GM12891 (cell line): ENCODE results near the gene NAA16.

Source experiments
- PAX5 ChIP-seq: IDR thresholded peaks from 2 replicates; pipeline ENCODE4 v1.6.1; 2011; ENCODE audit warnings: low read length, moderate library complexity, mild to moderate bottlenecking; ENCODE audit not compliant: insufficient read depth, severe bottlenecking
- POLR2A ChIP-seq: IDR thresholded peaks from 2 replicates; pipeline ENCODE4 v1.6.1; 2011; ENCODE audit warnings: low read depth, low read length, control low read depth
- POLR2AphosphoS5 ChIP-seq: IDR thresholded peaks from 2 replicates; pipeline ENCODE4 v1.6.1; 2011; ENCODE audit warnings: low read depth, low read length, control low read depth
- POU2F2 ChIP-seq: IDR thresholded peaks from 2 replicates; pipeline ENCODE4 v1.6.1; 2011; ENCODE audit warnings: low read depth, mild to moderate bottlenecking, control low read depth, low read length, moderate library complexity
- SPI1 ChIP-seq: IDR thresholded peaks from 2 replicates; pipeline ENCODE4 v1.6.1; 2011; ENCODE audit warnings: low read depth, low read length, control low read depth
- TAF1 ChIP-seq: IDR thresholded peaks from 2 replicates; pipeline ENCODE4 v1.6.1; 2011; ENCODE audit warnings: low read depth, low read length, control low read depth

DNA sequence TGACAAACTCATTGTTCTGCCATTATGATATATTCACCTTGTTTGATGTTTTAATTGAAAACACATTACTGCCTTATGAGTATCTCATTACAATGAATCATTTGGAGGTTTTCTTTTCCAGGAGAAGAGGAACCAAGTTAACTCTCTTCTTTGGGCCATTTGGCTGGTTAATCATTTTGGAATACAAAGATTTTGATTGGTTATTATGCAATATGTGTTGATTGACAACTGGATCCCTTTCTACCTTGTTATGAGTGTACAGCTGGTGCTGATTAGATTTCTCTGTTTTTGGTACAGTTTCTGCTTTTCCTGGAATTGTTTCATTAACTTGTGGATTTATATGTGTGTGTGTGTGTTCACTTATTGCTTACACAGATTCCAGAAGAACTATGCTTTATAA is 97.1 kb downstream of the NAA16 start:
- no peak for TF ChIP-seq POLR2AphosphoS5
- no peak for TF ChIP-seq TAF1
- TF ChIP-seq POLR2A, result no peak
- no peak for TF ChIP-seq POU2F2
- no peak for TF ChIP-seq PAX5
- TF ChIP-seq SPI1, result no peak
